ENCODE measurements around the gene ARSD.
"Not testable (repeated sequence)": the region's sequence is repeated elsewhere in the genome, so short reads cannot be mapped to it uniquely, and the experiment has no call there.

ARSD gene

DNA sequence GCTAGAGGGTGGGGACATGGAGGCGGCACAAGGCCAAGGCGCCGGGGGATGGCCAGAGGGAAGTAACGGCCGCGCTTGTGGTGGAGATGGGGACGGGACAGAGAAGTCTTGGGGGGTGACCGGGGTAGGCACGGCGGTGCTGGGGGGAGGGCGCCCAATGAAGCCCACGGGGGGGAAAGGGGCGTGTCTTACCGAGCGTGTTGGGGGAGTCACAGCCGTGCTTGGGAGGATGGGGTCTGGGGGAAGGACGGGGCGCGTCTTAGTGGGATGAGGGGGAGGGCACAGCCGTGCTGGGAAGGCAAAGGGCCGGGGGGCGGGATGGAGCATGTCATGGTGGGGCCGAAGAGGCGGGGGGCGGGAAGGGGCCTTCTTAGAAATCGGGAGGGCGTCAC is 952 bp downstream of the ARSD start:
- no peak for DNase-seq (ENCODE audit: low read depth)
- peak overlapping the region; percentile 71 for H3K4me3 ChIP-seq (ENCODE audit: low read depth, low read length)
- TF ChIP-seq, protein P1, sequence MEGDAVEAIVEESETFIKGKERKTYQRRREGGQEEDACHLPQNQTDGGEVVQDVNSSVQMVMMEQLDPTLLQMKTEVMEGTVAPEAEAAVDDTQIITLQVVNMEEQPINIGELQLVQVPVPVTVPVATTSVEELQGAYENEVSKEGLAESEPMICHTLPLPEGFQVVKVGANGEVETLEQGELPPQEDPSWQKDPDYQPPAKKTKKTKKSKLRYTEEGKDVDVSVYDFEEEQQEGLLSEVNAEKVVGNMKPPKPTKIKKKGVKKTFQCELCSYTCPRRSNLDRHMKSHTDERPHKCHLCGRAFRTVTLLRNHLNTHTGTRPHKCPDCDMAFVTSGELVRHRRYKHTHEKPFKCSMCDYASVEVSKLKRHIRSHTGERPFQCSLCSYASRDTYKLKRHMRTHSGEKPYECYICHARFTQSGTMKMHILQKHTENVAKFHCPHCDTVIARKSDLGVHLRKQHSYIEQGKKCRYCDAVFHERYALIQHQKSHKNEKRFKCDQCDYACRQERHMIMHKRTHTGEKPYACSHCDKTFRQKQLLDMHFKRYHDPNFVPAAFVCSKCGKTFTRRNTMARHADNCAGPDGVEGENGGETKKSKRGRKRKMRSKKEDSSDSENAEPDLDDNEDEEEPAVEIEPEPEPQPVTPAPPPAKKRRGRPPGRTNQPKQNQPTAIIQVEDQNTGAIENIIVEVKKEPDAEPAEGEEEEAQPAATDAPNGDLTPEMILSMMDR (conservative IDR thresholded peaks at IDR 0.05; ENCODE audit: low read depth, low read length) = no peak

DNA sequence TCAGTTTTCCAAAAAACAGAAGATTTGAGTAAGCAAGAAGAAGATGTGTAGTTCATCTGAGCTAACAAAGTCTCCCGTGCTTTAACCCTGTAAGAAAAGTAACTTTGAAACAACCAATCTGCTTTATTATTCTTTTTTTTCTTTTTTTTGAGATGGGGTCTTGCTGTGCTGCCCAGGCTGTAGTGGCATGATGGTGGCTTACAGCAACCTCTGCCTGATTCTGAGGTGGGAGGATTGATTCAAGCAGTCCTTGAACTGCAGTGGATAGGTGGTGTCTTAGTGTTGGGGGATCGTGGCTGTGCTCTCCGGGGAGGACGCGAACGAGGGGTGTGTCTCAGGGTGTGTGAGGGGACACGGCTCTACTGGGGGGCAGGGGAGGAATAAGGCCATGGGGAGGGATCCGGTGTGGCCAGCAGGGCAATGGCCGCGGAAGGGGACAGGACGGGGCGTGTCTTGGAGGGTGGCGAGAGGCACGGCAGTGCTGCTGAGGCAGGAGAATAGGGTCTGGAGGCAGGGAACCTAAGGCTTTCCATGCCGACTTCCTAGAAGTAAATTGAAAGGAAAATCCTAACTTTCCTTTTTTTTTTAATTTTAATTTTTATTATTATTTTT is 2.4 kb downstream of the ARSD start:
- no peak for DNase-seq (ENCODE audit: low read depth)
- TF ChIP-seq, protein P1 (conservative IDR thresholded peaks at IDR 0.05; ENCODE audit: low read depth, low read length) = no peak
- no peak overlapping the region for H3K4me3 ChIP-seq (ENCODE audit: low read depth, low read length)

DNA sequence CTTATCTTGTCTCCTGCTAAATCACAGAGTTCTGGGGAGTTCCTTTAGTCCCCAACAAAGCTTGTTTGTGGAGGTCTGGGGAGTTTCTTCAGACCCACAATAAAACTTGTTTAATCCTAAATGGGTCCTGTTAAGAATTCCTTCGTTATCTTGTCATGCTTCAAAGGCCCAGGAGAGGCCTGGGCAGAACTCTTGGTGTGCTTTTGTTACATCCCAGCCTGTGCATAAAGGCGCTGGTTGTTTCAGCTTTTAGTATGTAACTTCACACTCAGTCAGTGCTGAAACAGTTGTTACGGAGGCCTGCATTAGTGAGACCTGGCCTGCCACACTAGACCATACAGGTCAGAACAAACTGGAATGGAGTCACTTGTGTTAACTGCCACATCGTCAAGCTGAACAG is 2.9 kb downstream of the ARSD start:
- not testable (repeated sequence) for DNase-seq (ENCODE audit: low read depth); H3K4me3 ChIP-seq (ENCODE audit: low read depth, low read length)

DNA sequence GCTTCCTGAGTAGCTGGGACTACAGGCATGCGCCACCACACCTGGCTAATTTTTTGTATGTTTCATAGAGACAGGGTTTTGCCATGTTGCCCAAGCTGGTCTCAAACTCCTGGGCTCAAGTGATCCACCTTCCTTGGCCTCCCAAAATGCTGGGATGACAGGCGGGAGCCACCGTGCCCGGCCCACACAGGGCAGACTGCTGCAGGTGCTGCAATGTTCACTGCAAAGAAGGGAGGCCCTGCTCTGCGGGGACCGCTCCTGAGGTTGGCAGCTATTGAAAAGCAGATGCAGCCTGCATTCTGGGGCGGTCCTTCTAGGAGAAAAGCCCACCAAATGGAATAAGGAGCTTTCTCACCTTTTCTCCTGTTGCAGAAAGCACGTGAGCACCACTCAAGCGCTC is 5.0 kb downstream of the ARSD start:
- no peak for DNase-seq (ENCODE audit: low read depth)
- no peak overlapping the region for H3K4me3 ChIP-seq (ENCODE audit: low read depth, low read length)
- TF ChIP-seq, protein P1 (conservative IDR thresholded peaks at IDR 0.05; ENCODE audit: low read depth, low read length) = no peak

DNA sequence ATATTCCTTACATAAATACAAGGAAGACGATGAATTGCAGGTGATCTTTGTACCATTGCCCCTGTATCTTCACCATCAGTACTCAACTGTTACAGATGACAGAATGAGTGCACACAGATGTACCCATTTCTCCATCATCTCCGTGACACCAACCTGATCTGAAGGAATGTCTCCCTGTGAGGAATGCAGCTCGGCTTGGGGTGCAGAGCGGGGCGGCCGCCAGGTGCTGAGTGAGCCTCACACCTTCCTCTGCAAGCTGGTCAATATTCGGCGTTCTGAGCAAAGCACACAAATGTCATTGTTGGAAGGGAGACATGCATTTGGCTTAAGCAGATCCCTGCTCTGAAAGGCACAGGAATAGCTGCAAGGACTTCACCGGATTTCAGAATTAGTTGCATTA is 7.4 kb downstream of the ARSD start:
- DNase-seq (ENCODE audit: low read depth) = no peak
- no peak overlapping the region for H3K4me3 ChIP-seq (ENCODE audit: low read depth, low read length)
- TF ChIP-seq, protein P1 (conservative IDR thresholded peaks at IDR 0.05; ENCODE audit: low read depth, low read length) = no peak

DNA sequence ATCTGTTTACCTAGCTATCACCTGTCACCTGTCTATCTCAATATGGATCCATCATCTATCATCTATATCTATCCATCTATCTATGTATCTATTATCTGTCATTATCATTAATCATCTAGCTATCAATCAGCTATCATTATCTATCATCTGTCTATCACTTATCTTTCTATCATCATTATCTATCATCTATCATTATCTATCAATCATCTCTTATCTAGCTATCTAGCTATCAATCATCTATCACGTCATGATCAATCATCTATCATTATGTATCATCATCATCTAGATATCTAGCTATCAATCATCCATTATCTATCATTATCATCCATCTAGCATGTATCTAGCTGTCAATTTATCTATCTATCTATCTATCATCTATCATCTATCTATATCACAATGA is 7.9 kb downstream of the ARSD start:
- no peak overlapping the region for H3K4me3 ChIP-seq (ENCODE audit: low read depth, low read length)
- DNase-seq (ENCODE audit: low read depth) = no peak
- TF ChIP-seq, protein P1 (conservative IDR thresholded peaks at IDR 0.05; ENCODE audit: low read depth, low read length) = no peak

DNA sequence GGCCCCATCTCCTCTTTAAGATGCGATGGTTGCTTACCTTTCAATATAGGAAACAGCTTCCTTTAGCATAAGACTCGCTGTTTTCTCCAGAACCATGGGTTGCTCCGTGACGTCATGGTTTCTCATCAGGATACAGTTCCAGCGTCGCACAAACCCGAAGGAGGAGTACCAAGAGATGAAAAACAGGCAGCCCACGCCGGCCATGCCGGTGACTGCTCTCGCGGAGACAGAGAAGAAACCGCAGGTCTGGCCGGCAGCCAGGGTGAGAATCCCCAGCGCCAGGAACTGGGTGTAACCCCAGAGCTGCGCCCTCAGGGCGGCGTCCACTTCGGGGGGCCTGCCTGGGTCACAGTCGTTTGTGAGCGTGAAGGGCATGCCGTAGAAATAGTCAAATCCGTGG is 11.4 kb downstream of the ARSD start:
- DNase-seq (ENCODE audit: low read depth) = no peak
- H3K4me3 ChIP-seq (ENCODE audit: low read depth, low read length) = no peak overlapping the region
- TF ChIP-seq, protein P1 (conservative IDR thresholded peaks at IDR 0.05; ENCODE audit: low read depth, low read length) = no peak

Data from choroid plexus epithelial cell (primary cell).